DND-41 (cell line): ENCODE data around the gene CBX7.

Source experiments
- ATAC-seq: fragments of 200-7000 bp; cut with Tn5 transposase; 3 replicates; pipeline ENCODE4 v1.9.1; 2021; ENCODE audit warnings: low read depth; ENCODE audit not compliant: insufficient read depth
- DNase-seq: peaks from one replicate; pipeline ENCODE4 v3.0.0-alpha.2; 2020
- H2AFZ ChIP-seq: 2 replicates; pipeline ENCODE4 v1.6.0; 2012; ENCODE audit warnings: low read depth, low read length
- H3K27ac ChIP-seq: 2 replicates; pipeline ENCODE4 v1.5.1; 2012; ENCODE audit warnings: low read length, inconsistent platforms
- H3K27me3 ChIP-seq: fragments of 200-600 bp; sonication (generic); 2 replicates; pipeline ENCODE4 v1.6.0; 2012; ENCODE audit warnings: low read length, mild to moderate bottlenecking, inconsistent platforms; ENCODE audit not compliant: insufficient read depth, poor library complexity
- H3K36me3 ChIP-seq: 2 replicates; pipeline ENCODE4 v1.5.1; 2012; ENCODE audit warnings: low read length, inconsistent platforms; ENCODE audit not compliant: insufficient read depth
- H3K4me1 ChIP-seq: 2 replicates; pipeline ENCODE4 v1.5.1; 2012; ENCODE audit warnings: mild to moderate bottlenecking, low read length; ENCODE audit not compliant: insufficient read depth
- H3K4me2 ChIP-seq: 2 replicates; pipeline ENCODE4 v1.6.0; 2012; ENCODE audit warnings: mild to moderate bottlenecking, moderate library complexity, low read length, inconsistent platforms; ENCODE audit not compliant: insufficient read depth
- H3K4me3 ChIP-seq, 2 experiments: fragments of 200-600 bp in 1 of 2; shearing (Covaris generic) in 1 of 2; 2 replicates each; pipeline ENCODE4 v1.5.1; 2012 to 2016; ENCODE audit warnings: inconsistent platforms in 2 of 2, low read length in 2 of 2, mild to moderate bottlenecking in 2 of 2, low read depth in 1 of 2, moderate library complexity in 1 of 2
- H3K79me2 ChIP-seq: 2 replicates; pipeline ENCODE4 v1.6.0; 2012; ENCODE audit warnings: low read length, inconsistent platforms; ENCODE audit not compliant: insufficient read depth
- H3K9ac ChIP-seq: 2 replicates; pipeline ENCODE4 v1.6.0; 2012; ENCODE audit warnings: low read depth, mild to moderate bottlenecking, inconsistent platforms, low read length, moderate library complexity
- H3K9me3 ChIP-seq: 2 replicates; pipeline ENCODE4 v1.5.1; 2012; ENCODE audit warnings: low read length, moderate library complexity, mild to moderate bottlenecking, inconsistent platforms; ENCODE audit not compliant: insufficient read depth, severe bottlenecking
- H4K20me1 ChIP-seq: 2 replicates; pipeline ENCODE4 v1.6.0; 2012; ENCODE audit warnings: low read length; ENCODE audit not compliant: insufficient read depth
- EZH2 ChIP-seq: IDR thresholded peaks from 3 replicates; pipeline ENCODE4 v1.6.1; 2012; ENCODE audit warnings: borderline replicate concordance, low read depth, mild to moderate bottlenecking, moderate library complexity, low read length, inconsistent platforms; ENCODE audit not compliant: severe bottlenecking
- TF ChIP-seq, protein P1 (sequence below): IDR thresholded peaks from 2 replicates; pipeline ENCODE4 v1.5.1; 2012; ENCODE audit warnings: borderline replicate concordance, low read length, moderate library complexity, mild to moderate bottlenecking; ENCODE audit not compliant: poor library complexity, severe bottlenecking; ENCODE audit errors: extremely low read depth

The CBX7 gene

GRCh38 chr22:39123751-39124581 lies 28.5 kb downstream of the CBX7 start:
- H3K27me3 ChIP-seq: no peaks in the 10 kb centered on the region
- ATAC-seq (no peak), DNase-seq (no peak)
- H3K4me2 ChIP-seq: no peak overlapping the region
- H3K79me2 ChIP-seq: no peaks in the 10 kb centered on the region
- H3K27ac ChIP-seq: no peak overlapping the region
- H3K36me3 ChIP-seq: no peaks in the 10 kb centered on the region
- H3K9ac ChIP-seq: no peak overlapping the region
- no peaks in the 10 kb centered on the region for H3K4me1 ChIP-seq
- H3K9me3 ChIP-seq: no peaks in the 10 kb centered on the region
- TF ChIP-seq EZH2: no peak
- TF ChIP-seq, protein P1, sequence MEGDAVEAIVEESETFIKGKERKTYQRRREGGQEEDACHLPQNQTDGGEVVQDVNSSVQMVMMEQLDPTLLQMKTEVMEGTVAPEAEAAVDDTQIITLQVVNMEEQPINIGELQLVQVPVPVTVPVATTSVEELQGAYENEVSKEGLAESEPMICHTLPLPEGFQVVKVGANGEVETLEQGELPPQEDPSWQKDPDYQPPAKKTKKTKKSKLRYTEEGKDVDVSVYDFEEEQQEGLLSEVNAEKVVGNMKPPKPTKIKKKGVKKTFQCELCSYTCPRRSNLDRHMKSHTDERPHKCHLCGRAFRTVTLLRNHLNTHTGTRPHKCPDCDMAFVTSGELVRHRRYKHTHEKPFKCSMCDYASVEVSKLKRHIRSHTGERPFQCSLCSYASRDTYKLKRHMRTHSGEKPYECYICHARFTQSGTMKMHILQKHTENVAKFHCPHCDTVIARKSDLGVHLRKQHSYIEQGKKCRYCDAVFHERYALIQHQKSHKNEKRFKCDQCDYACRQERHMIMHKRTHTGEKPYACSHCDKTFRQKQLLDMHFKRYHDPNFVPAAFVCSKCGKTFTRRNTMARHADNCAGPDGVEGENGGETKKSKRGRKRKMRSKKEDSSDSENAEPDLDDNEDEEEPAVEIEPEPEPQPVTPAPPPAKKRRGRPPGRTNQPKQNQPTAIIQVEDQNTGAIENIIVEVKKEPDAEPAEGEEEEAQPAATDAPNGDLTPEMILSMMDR: no peak
- no peaks in the 10 kb centered on the region; the same call in 1 of the 2 replicates for H4K20me1 ChIP-seq
- no peak overlapping the region for H2AFZ ChIP-seq
- no peak overlapping the region for H3K4me3 ChIP-seq

- H3K27ac ChIP-seq: no peak overlapping the region
- H3K9ac ChIP-seq: no peak overlapping the region
- ATAC-seq: no peak
- H3K4me1 ChIP-seq: no peaks in the 10 kb centered on the region
- H3K4me3 ChIP-seq: no peak overlapping the region
- no peak for DNase-seq
- H3K4me2 ChIP-seq: no peak overlapping the region
- H2AFZ ChIP-seq: no peak overlapping the region
- no peaks in the 10 kb centered on the region for H4K20me1 ChIP-seq
- no peak for TF ChIP-seq EZH2
- TF ChIP-seq, protein P1: no peak
- H3K36me3 ChIP-seq: no peaks in the 10 kb centered on the region
- H3K79me2 ChIP-seq: no peaks in the 10 kb centered on the region
- H3K9me3 ChIP-seq: no peaks in the 10 kb centered on the region
- H3K27me3 ChIP-seq: no peaks in the 10 kb centered on the region
Observed at GRCh38 chr22:39122772-39123470, 29.6 kb downstream of the CBX7 start.

DNA sequence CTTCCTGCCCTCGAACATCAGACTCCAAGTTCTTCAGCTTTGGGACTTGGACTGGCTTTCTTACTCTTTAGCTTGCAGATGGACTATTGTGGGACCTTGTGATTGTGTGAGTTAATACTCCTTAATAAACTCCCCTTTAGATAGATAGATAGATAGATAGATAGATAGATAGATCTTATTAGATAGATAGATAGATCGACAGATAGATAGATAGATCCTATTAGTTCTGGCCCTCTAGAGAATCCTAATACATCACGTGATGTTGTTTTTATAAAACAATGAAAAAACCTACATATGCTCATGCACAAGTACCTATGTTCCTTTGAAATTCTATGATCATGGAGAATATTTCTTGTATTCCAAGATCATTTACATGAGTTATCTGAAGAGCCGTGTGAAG lies 31.5 kb downstream of the CBX7 start:
- H3K4me1 ChIP-seq: no peaks in the 10 kb centered on the region
- no peak overlapping the region for H3K27ac ChIP-seq
- H4K20me1 ChIP-seq: no peaks in the 10 kb centered on the region
- no peak overlapping the region for H2AFZ ChIP-seq
- no peaks in the 10 kb centered on the region for H3K79me2 ChIP-seq
- no peaks in the 10 kb centered on the region for H3K9me3 ChIP-seq
- TF ChIP-seq, protein P1: no peak
- no peak for ATAC-seq
- H3K9ac ChIP-seq: no peak overlapping the region
- H3K36me3 ChIP-seq: no peaks in the 10 kb centered on the region
- no peak overlapping the region for H3K4me3 ChIP-seq
- no peak for DNase-seq
- no peak overlapping the region for H3K4me2 ChIP-seq
- H3K27me3 ChIP-seq: no peaks in the 10 kb centered on the region
